C4-2B (cell line): Measurements from ENCODE around the gene KCNQ1.

Source experiments
- H3K27ac ChIP-seq: fragments of 450-650 bp; 2 replicates; pipeline ENCODE4 v1.5.1; 2017
- ZFX ChIP-seq: fragments of 450-650 bp; IDR thresholded peaks from 2 replicates; pipeline ENCODE4 v1.6.1; 2017
- TF ChIP-seq, protein P1 (sequence below): fragments of 450-650 bp; conservative IDR thresholded peaks from 2 replicates; pipeline ENCODE4 v1.5.1; 2017; ENCODE audit warnings: mild to moderate bottlenecking

Gene KCNQ1

DNA sequence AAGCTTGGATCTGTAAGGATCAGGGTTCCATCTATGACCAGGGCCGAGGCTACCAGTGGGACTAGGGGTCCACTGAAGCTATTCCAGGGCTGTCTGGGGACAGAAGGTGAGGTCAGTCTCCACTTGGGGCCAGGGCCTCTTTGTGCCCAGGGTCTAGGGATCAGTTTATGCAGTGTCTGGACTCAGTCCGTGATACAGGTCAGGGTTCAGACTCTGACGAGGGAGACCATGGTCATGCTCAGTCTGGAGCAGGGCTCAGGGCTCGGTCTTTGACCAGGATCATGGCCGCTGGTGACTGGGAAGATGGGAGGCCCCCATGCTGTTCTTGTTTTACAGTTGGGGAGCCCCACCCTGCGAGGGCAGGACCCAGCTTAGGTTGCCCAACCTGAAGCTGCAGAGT is 32.5 kb upstream of the KCNQ1 start:
- no peak for TF ChIP-seq ZFX
- TF ChIP-seq, protein P1, sequence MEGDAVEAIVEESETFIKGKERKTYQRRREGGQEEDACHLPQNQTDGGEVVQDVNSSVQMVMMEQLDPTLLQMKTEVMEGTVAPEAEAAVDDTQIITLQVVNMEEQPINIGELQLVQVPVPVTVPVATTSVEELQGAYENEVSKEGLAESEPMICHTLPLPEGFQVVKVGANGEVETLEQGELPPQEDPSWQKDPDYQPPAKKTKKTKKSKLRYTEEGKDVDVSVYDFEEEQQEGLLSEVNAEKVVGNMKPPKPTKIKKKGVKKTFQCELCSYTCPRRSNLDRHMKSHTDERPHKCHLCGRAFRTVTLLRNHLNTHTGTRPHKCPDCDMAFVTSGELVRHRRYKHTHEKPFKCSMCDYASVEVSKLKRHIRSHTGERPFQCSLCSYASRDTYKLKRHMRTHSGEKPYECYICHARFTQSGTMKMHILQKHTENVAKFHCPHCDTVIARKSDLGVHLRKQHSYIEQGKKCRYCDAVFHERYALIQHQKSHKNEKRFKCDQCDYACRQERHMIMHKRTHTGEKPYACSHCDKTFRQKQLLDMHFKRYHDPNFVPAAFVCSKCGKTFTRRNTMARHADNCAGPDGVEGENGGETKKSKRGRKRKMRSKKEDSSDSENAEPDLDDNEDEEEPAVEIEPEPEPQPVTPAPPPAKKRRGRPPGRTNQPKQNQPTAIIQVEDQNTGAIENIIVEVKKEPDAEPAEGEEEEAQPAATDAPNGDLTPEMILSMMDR: no peak
- no peak overlapping the region for H3K27ac ChIP-seq

DNA sequence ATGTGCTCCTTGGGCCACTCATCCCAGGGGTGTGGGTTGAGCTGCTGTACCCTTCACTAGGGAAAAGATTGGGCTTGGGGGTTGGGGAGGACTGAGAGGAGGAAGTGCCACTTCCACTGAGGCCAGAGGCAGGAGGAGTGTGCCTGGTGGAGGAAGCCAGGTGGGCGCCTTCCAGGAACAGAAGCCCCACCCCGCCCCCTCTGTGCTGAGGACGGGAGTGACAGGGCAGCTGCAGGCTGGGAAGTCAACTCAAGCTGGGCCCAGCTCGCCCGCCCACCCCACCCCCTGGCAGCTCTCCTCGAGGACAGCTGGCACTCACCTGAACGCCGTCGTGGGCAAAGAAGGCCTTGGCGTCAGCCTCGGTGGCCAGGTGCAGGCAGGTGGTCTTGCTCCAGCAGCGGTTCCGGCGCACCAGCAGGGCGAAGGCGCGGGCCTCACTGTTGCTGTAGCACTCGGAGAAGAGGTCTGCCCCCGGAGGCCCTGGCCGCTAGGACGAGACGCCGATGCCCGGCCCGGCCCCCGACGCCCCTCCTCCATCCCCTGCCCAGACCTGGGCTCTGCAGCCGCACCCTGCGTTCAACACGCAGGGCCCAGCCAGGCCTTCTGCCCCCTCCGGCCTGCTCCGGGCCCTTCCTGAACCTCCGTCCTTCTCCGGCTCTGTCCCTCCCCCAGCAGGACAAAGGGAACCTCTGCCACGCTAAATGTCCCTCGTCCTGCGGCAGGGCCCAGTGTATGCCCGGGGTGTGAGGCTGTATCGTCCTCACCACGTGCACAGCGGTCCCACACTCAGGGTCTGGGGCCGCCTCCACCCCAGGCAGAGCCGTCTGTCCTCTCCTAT is 30.8 kb upstream of the KCNQ1 start:
- no peak for TF ChIP-seq ZFX
- TF ChIP-seq, protein P1: no peak
- no peak overlapping the region for H3K27ac ChIP-seq

DNA sequence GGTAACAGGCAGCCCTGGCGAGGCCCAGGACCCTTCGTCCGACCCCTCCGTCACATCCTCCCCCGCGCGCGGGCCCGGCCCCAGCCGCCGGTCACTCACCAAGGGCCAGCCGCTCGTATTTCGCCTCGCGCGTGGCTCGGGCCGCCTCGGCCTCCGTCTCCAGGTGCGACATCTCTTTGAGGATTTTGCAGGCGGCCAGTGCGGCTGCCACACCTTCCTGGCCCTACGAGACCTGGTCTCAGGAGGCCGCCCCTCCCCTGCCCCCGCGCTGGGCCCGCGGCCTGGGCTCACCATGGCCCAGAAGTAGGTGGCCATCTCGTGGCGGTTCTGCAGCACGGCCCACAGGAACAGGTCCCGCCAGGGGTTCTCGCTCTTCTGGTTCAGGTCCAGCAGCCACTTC is 30.2 kb upstream of the KCNQ1 start:
- no peak overlapping the region for H3K27ac ChIP-seq
- TF ChIP-seq, protein P1: no peak
- TF ChIP-seq ZFX: no peak

DNA sequence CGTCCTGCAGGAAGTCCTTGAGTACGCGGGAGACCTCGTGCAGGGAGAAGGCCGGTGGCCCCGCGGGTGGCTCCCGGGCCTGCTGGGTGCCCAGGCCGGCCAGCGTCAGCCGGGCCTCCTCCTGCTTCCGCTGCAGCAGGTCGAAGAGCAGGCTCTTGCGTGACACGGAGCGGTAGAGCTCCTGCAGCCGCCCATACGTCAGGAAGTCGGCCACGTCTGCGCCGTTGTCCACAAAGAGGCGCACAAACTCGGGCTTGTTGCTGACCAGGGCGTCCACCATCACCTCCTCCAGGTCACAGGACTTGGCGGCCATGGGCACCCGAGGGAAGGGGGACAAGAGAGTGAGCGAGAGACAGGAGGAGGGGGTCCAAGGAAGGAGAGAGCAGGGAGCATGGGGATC is 29.6 kb upstream of the KCNQ1 start:
- TF ChIP-seq, protein P1: no peak
- TF ChIP-seq ZFX: no peak
- no peak overlapping the region for H3K27ac ChIP-seq

- no peak for TF ChIP-seq ZFX
- TF ChIP-seq, protein P1: no peak; the same call in 1 of the 2 replicates
- no peak overlapping the region for H3K27ac ChIP-seq
Measured at GRCh38 chr11:2415601-2416380, 29.0 kb upstream of the KCNQ1 start.

GRCh38 chr11:2416765-2417164 is 28.0 kb upstream of the KCNQ1 start:
- H3K27ac ChIP-seq: no peak overlapping the region
- TF ChIP-seq ZFX: no peak
- TF ChIP-seq, protein P1: no peak
